Activated CD8-positive, alpha-beta memory T cell treated with anti-CD3 and anti-CD28 coated beads for 1 hour (primary cell): Measurements from ENCODE around the gene TMEM185A.
"Not testable (repeated sequence)": the region's sequence is repeated elsewhere in the genome, so short reads cannot be mapped to it uniquely, and the experiment has no call there.

Experiments
- DNase-seq, 2 donors: peaks; one replicate each; pipeline ENCODE4 v3.0.0-alpha.2; 2020; ENCODE audit warnings: low read depth in 1 of 2; ENCODE audit errors: extremely low read depth in 1 of 2

The TMEM185A gene

GRCh38 chrX:149563359-149563758 is 68.2 kb downstream of the TMEM185A start:
- DNase-seq, result no peak

GRCh38 chrX:149555251-149555650 is 76.3 kb downstream of the TMEM185A start:
- not testable (repeated sequence) for DNase-seq

DNA sequence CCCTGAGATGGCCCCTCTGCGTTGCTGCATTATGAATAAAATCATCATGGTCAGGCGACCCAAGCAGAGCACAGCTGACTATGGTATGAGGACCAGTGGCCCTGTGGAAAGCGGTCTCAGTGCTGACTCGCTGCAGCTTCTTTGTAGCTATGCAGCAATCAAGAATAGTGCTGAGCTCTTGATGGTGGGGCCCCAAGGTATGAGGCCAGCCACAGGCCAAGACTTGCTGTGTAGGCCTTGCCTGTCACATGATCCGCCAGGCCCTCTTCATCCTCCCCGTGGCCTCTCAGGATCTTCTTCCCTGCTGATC is 79.7 kb downstream of the TMEM185A start:
- not testable (repeated sequence) for DNase-seq

GRCh38 chrX:149551245-149551938 is 80.2 kb downstream of the TMEM185A start:
- not testable (repeated sequence) for DNase-seq

DNA sequence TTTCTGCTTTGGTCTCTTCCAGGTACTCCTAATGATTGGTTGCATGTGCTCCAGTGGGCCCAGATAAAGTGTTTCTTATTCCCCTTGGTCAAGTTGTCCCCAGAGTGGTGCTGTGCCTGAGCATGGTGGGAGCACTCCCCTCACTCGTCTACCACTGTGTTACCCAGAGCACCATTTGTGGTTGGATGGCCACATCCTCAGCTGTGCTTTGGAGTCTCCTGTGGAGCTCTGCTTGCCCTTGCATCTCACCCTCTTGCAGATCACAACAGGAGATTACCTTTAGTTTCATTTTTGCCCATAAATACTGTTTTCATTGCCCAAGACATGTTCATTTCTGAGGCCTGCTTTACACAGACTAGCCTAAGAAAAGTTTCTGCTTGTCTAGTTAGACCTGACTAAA is 81.1 kb downstream of the TMEM185A start:
- not testable (repeated sequence) for DNase-seq

DNA sequence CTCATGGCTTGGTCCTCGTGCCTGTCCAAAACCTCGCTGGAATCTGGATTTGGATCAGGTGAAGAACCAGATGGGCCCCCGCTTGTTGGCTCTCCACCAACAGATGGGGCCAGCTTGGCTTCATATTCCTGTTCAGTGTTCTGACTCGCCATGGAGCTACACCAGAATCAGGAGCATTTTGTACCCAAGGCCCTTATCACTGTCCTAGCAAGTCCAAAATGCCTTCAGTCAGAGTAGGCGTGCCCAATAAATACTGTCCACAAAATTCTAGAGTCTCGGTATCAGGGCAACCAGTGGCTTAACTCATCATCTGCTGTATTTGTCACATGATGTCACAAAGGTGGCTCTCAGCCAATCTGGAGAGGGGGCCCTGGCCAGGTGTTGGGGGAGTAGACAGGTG is 81.9 kb downstream of the TMEM185A start, which contains the start of gene HSFX3:
Gene HSFX3, minus strand, starts transcription at position 224 of the 400 bp plus-strand sequence. Its CDS starts 72 bp downstream, at position 152.
- DNase-seq, result not testable (repeated sequence)

DNA sequence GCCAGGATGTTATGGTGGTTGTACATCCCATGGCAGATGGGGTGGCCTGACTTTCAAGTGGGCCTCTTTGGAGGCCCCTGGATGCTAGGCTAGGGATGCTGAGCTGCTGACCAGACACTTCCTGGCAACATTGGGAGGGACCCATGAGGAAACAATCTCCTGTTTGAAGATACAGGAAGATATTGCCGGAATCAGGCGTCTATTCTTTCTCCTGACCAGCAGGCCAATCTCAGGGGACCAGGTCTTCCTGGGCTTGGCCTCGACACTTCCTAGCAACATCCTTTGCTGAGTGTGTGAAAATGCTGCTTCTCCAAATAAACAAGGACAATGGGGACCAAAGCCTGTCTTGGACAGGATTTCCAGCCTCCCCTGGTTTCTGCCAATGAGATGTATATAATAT is 83.8 kb downstream of the TMEM185A start:
- not testable (repeated sequence) for DNase-seq

GRCh38 chrX:149546962-149547361 is 84.6 kb downstream of the TMEM185A start:
- not testable (repeated sequence) for DNase-seq
